NCI-H446 treated with DMSO at 0.1 percent for 48 hours (cell line): ENCODE results near the gene EIF3F.

Experiments
- DNase-seq: peaks from one replicate; lab custom pipeline; 2025; lab: John Stamatoyannopoulos, UW

Gene EIF3F

DNA sequence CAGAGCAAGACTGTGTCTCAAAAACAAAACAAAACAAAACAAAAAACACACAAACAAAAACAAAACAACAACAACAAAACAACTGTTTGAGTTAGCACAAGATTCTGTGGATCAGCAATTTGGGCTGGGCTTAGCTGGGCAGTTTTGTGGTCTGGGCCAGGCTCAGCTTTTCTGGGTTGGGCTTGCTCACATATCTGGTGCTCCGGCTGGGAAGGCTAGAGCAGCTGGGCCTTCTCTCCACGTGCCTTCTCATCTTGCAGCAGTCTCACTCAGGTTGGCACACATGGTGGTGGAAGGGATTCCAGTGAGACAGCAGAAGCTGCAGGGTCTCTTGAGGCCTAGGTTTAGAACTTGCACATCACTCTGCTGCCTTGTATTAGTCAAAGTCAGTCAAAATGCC, 35.7 kb downstream of the EIF3F start:
- no peak for DNase-seq

DNA sequence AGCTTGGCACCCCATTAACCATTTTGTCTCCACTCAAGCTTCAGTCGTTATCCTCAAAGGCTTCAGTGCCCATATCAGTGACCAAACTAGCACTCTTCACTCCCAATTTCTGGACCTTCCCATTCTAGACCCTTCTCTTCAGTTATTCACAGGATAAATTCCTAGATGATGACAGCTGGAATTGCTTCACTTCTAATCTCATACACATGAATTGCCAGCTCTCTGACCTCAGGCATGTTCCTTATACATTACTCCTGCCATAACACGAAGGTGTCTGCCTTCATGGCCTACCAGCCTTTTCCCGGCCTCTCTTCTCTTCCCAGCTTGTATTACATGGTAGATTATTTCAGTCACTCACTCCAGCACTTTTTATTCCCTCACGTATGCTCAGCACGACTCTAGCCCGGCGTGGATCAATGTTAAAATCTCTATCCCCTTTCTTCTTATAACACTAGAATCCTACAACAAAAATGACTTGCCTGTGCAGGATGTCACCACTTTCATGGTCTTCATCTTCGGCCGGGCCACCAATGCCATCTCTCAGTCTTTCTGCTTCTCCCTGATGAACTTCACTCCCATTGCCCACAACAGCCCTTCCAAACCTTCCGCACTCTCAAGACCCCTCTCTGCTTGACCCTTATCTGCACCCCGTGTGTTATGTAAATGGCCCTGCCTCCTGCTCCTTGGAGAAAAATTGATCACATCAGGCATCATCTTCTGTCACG, 36.9 kb downstream of the EIF3F start:
- DNase-seq: no peak

DNA sequence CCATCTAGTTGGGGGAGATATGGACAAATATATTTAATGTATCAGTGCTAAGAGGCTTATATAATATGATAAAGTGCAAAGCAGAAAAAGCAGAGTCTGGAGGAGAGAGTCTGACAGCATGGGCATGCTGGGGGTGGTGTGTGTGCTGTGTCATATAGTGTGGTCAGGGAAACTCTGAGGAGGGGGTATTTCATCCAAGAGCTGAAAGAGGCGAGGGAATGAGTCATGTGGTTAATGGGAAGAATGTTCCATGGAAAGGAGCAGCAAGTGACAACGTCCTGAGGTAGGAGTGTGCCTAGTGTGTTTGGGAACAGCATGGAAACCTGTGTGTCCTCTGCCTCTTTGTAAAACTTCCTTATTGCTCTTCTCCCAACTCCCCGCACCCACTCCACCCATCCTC, 38.0 kb downstream of the EIF3F start:
- DNase-seq: no peak

DNA sequence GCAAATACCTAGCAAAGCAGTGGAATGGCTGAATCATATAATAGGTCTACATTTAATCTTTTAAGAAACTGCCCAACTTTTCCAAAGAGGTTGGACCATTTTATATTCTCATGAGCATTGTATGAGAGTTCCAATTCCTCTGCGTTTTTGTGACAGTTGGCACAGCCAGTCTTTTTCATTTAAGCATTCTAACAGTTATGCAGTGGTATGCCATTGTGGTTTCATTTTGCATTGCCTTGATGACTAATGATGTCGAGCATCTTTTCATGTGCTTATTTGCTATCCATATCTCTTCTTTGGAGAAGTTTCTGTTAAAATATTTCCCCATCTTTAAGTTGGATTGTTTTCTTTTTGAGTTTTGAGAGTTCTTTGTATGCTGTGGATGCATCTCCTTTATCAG, 38.7 kb downstream of the EIF3F start:
- no peak for DNase-seq

DNA sequence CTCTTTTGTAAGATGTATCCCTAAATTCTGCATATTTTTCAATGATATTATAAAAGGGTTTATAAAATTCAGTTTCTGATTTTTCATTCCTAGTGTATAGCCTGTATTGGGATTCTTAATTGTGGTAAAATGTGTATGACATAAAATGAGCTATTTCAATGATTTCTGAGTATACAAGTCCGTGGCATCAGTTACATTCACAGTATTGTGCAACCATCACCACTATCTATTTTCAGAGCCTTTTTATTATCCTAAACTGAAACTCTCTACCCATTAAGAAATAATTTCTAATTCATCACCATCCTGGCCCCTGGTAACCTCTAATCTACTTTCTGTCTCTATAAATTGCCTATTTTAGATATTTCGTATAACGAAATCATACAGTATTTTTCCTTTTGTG, 39.8 kb downstream of the EIF3F start:
- no peak for DNase-seq

DNA sequence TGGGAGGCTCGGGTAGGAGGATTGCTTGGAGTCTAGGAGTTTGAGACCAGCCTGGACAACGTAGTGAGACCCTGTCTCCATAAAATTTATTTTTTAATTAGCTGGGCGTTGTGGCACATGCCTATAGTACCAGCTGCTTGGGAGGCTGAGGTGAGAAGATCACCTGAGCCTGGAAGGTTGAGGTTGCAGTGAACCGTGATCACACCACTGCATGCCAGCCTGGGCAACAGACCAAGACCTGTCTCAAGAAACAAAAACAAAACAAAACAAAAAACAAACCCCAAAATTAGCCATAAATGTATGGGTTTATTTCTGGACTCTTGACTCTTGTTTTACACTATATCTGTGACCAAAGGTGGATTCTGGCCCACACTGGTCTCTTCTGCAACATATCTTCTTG, 41.6 kb downstream of the EIF3F start:
- no peak for DNase-seq

DNA sequence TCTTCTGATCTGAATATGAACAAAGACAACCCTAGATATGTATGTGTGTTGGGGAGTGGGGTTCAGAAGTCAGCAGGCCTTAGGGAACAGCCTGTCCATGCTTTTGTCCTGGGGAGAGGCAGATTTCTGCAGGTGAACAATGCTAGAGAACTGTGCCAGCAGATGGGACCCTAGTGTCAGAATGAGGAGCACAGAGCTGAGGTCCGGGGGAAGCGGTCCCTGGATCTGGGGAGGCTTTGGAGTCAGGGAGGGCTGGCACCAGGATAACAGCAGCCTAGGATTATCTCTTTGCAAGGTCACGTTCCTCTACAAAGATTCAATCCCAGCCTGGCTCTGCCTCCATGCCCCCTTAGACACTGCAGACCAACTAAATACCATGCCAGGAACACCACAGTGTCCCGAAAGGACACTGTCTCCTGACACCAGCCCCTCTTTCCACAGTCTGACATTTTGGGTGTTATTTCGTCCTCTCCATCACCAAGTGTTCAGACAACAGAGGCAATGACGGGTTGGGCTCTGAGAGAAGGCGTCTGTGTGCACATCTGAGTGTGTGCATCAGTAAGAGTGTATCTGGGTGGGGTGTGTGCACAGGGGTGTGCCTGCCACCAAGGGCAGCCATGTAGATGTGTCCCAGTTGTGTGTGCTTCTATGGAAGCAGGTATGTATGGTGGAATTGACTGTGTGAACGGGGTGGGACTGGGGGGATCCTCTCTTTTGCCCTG, 43.5 kb downstream of the EIF3F start:
- no peak for DNase-seq

DNA sequence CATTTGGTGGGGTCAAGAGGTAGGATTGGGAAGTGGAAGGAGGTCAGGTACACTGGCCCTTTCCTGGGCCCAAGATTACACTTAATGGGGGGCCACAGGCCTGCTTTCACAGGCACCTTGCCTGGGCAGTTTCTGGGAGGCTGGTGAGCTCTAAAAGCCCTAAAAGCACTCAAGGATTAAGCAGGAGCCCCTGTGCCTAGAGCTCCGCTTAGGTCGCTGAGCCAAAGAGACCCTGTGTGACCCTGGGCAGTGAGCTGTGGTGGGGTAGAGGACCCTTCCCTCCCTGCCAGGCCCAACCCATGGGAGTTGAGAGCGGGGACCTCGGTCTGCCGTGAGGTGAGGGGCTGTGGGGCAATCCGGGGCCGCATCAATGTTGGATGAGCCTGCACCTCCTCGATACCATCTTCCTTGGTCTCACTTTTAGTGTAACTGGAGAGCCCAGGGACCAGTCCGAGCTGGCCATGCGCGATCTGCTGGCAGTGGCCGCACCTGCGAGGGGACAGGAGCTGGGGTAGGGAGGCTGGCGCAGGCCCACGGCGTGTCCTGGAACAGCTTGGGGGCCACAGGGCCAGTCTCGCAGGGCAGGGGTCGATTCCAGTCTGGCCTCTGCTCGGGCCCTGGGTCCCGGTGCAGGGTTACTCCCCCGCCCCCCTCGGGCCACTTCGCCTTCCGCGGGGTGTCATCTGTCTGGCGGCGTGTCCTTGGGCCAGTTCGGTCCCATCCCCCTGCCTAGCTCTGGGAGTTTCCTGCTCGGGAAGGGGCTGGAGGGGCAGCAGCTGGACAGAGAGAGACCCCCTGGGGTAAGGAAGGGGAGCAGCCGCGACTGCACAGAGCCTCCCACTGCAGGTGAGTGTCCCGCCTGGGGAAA, 44.3 kb downstream of the EIF3F start:
- no peak for DNase-seq

DNA sequence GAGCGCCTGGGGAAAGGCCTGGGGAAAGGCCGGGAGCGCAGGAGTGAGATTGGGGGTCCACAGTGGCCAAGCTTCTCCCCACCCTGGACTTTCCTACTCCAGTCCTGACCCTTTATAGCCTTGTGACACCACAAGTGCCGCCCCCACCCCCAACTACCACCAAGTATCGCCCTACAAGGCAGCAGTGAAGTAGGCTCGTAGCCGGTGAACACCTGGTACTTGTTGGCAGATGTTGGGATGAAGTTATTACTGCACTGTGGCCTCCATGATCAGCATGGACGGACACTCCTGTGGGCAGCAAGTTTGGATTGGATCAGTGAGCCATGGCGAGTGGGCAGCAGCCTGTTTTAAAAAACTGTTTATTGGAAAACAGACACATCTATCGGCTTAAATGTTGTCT, 45.0 kb downstream of the EIF3F start:
- no peak for DNase-seq

DNA sequence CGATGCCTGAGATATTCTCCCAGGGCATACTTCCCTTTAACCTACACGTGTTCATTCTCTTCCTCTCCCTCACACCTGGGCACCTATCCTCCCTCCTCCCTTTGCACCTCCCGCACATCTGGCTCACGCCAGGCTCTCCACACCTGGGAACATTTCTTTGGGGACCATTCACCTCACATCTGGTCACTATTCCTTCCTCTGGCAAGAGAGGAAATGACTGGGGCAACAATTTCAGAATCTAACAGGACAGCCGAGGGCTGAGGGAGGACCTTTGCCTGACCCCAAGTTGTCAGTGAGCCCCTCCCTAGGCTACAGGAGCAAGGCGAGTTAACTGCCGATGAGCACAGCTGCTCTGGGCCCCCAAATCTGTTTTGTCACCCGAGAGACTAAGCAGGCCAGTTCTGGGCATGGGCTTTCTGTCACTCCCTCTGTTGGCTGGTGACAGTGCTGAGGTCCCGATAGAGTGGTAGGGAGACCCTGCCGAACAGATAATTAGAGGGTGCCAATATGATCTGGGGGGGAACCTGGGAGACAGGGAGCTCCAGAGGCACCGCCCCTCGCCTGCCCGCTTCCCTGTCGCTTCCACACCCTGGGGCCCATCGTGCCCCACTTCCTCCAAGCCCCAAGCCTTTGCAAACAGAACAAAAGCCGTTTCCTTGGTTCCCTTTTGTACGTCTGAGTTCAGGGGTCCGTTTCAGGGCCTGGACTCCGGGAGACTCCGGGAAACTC, 45.6 kb downstream of the EIF3F start:
- no peak for DNase-seq

DNA sequence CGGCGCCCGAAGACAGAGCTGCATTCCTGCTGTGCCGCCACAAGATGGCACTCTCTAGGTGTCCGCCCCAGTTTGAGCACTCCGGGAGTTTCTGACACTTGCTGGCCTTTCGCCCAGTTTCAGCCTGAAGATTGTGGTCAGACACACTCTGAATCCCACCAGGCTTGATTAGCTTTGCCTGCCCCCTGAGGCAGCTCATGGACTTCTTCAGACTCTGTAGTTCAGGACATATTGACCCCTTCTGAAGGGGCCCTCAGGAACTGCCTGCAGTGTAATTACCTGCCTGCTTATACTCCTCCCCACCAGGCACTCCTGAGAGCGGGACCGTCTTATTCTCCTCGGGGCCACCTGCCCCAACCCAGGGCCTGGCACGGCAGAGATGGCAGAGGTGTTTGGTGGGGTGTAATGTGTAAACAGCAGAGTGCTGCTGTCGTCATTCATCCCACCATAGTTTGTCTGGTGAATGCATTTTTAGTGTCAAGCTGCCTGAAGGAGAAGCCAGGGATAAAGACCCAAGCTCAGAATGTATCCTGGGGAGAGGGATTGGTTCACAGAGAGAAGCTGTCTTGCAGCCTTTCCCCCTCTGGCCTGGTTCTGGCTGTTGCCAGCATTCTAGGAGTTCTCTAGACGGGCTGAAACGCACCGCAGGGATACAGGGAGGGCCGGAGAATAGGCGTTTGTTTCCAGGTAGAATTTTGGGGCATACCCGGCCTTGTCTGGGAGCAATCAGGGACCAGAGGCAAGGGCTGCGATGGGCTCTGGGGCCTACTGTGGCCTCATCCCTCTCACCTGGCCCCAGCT, 46.4 kb downstream of the EIF3F start:
- peak; percentile 54 for DNase-seq

DNA sequence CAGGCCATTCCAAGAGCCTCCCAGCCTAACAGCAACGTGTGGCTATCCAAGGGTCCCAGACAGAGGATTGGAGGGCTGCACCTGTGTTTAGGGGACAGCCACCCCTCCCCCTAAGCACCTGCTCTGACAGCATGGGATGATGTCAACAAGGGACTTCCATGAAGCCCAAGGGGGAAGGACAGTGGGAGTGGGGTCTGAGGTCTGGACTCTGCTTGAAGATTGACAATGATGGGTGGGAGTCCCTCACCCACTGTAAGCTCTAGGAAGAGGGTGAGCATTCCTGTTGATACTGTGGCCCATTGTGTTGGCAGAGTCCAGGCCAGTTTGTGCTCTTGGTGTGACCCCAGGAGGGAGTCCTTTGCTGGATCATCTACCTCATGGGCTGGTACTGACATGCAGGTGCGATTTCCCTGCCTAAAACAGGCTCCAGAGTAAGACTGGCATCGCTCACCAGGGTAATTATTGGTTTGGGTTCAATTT, 47.0 kb downstream of the EIF3F start:
- no peak for DNase-seq

DNA sequence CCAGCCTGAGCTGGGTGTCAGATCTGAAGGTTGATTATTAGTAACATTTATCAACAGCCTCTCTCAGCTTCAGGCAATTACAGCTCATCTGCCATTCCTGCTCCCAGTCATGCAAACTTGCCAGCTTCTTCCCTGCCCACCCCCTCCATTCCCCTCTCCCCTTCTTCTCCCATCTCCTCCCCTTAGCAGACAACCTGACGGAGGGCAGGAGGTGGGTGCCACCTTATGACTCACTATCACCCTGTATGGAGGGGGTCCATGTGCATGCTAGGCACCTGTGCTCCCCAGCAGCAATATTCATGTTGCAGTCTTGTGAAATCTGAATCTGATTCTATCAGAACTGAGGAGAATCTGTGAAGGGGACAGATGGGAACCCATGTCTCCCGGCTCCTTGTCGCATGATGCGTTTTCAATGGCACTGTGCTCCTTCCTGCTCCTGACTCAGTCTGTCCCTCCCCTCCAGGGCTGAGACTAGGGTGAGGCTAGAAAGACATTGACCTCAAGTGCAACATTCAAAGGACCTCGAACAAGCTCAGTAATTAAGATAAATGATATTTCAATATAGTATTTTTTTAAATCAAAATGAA, 47.6 kb downstream of the EIF3F start:
- no peak for DNase-seq

DNA sequence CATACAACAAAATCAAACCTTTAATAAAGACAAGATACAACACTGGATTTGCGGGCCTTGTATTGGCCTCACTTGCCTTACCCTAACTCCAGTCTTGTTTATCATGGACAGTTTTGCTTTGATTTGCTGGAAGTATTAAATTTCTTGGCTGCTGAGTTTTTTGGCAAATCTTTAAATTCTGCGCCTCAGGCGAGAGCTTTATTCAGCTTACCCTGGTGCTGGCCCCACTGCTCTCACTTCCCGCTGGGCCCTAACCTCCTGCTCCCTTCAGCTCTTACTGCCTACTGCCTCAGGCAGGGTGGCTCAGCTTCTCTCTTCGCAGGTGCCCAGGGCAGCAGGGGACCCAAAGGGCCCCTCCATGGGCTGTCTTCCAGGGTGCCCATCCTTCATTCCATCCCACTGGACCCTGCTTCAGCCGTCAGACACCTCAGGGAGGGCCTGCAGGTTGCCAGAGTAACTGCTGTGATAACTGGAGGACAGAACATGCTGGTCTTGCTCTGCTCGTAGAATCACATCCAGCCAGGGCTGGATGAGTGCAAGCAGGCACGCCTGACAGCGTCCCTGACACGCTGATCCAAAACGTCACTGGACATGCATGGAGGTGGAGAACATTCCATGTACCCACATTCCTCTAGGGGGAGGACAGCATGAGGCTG, 48.2 kb downstream of the EIF3F start:
- no peak for DNase-seq

DNA sequence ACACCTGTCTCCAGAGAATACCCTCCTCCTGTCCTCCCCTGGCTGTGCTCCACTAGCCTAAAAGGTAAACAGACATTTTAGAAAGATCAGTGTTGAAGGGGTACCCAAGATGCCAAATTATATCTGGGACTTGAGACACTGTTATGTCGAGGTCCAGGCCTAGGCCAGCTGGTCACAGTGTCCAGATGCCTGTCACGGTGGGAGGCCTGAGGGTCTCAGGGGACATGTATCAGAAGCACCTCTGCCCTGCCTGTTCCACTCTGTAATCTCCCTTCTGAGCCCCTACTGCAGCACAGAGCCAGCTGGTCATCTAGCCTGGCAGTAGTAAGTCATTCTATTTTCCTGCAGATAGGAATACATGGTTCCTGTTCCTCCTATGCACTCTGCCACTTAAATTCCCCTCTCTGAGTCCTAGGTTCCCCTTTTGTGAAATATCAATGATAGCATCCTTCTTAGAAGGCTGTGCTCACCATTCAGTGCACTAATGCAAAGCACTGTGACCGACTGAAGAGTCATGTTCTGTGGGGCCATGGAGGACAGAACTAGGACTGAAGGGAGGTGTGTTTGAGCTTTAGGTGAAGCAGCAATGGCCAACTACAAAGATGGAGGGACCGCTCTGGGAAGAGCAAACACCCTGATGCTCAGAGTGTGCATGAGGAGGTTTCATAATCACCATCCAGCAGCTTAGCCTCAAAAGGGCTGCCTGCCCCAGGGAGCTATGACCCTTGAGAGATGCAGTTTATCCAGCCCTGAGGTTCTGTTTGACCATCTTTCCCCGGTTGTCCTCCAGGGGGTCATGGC, 49.1 kb downstream of the EIF3F start:
- no peak for DNase-seq

DNA sequence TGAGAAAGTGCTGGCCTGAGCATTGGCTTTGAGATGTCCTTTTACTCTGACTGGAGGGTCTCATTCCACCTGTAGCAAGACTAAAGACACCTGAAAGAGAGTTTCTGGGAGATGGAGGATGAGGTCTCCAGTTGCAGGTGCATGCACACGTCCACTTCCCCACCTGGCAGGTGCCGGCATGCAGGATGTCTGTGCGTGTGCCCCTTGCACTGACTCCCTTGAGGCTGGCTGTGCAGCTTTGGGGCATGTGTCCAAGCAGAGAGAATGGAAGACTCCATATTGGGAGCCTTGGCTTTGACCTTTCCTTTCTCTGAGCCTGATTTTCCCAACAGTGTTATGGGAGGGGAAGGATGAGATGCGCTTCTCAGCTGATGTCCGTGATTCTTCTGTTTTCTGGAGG, 49.8 kb downstream of the EIF3F start:
- no peak for DNase-seq

DNA sequence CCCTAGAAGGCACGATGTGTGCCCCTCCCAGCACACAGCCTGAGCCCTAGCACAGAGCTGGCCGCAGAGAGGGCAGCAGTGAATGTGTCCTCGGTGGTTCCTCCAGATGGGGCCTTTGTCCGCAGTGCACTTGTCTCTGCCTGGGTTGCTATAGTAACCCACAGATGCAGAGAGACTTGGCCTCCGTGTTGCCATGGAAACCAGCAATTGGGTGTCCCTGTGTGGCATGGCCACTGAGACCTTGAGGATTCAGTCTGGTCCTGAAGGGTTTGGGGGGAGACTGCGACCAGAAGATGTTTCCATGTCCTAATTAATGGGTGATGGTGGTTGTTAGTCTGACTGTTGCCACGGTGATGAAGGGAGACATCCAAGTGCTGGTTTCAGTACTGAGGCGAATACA, 51.3 kb downstream of the EIF3F start:
- no peak for DNase-seq

DNA sequence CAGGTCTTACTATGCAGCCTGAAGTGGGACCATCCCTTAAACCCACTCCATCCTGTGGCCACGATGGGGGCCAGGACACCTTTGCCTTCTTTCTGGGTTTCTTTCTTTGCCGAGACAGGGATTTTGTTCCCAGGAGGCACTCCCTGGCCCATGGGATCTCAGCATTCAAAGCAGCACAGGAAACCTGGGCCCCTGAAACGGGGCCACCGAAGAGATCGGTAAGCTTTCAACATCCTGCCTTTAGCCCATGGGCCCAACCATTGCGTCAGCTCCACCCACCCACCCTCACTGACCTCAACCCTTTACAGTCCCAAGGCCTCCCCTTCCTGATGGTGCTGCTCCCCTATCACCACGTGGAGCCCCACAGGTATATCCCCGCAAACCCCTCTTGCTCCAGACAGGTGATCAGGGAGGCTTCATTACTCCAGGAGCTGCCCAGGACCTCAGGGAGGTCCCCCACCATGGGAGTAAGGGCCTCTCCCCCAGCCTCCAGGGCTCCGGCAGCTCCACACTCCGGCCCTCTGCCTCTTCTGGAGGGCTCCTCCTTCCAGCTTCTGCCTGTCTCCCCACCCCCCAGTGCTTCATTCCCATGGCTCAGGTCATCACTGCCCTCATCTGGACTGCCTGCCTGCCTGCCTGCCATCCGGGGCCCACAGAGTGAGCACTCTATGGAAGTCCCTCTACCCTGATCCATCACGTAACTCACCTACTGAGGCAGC, 51.8 kb downstream of the EIF3F start:
- no peak for DNase-seq
